Sciatic nerve (tissue), 2 donors: Measurements from ENCODE around the gene OR8A1. TPM values are rescaled to one million over a fixed set of nuclear protein-coding genes. Genes with fewer than 3 reads are reported as not detected.

Experiments
- ATAC-seq: fragments of 200-7000 bp; cut with Tn5 transposase; one replicate; pipeline ENCODE4 v1.9.1; 2020; ENCODE audit warnings: mild to moderate bottlenecking, moderate library complexity
- DNase-seq: peaks from one replicate; pipeline ENCODE4 v3.0.0-alpha.2; 2020; ENCODE audit warnings: low spot score
- intact Hi-C: fragments of 100-400 bp; cut with DNase I; formaldehyde crosslinking; loops from one replicate; pipeline ENCODE4 v1.14.2; 2022
- total RNA-seq: library from RNA; stranded (reverse); fragmentation: NEBNext Ultra II Directional; extraction: Animal tissue kit (Norgen Biotek cat#: 25700); gene quantifications from one replicate; pipeline ENCODE4 v1.2.1, GENCODE V29; 2021
- donor health status: DM: no; HTN: no; CAD: no.
- donor health status: DM: no; HTN: no; CAD: no.

The OR8A1 gene
- total RNA-seq, result not detected

DNA sequence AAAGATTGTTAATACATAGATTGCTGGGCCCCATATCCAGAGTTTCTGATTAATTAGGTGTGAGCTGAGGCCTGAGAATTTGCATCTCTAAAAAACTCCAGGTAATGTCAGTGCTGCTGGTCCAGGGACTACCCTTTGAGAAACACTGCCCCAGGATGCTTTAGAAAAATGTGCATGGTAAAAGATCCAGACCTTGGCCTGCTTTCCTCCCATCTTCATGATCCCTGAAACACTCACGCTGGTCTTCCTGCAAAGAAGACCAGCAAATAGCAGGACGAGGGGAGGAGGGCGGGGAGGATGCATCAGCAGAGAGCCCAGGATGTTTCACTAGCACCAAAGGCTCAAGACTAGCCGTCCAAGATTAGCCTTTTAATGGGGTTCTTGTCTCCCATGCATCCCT lies at the start of gene OR8A1:
TSS of gene OR8A1 (plus strand) at position 301 of the 400 bp plus-strand sequence. CDS start 123 bp downstream, outside the sequence.
- DNase-seq (no peak), ATAC-seq (no peak)
- intact Hi-C loops, result no loop called here

DNA sequence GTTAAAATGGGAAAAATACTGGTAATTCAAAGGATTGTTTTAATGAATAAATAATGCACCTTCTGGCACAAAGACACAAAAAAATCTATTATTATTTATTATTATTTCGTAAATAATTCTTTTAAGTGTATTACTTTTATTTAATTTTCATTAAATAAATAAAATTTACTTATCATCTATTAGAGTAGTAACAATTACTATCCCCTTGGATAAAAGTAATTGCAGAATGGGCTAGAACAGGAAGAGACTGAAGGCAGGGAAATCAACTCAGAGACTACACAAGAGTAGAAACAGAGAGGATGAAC lies 49.3 kb upstream of the OR8A1 start:
- ATAC-seq (no peak), DNase-seq (no peak)
- intact Hi-C loops, result no loop called here

DNA sequence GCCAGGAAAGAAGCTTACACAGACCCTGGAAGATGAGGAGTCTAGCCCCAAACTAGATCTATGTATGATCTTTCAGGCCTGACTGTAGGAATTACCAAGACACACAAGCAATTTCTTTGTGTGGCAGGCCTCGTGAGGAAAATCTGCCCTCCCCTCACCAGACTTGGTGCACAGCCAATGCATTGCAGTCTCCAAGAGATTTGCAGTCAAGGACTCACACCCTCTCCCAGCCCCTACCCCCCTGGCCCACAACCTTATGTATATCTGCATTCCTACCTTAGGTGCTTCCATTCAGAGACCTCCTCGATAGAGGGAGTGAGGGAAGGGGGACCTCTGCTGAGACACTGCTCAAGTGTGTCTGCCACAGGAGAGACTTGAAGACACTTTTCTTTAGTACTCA lies 36.2 kb upstream of the OR8A1 start:
- DNase-seq (no peak), ATAC-seq (no peak)
- intact Hi-C loops, result no loop called here

DNA sequence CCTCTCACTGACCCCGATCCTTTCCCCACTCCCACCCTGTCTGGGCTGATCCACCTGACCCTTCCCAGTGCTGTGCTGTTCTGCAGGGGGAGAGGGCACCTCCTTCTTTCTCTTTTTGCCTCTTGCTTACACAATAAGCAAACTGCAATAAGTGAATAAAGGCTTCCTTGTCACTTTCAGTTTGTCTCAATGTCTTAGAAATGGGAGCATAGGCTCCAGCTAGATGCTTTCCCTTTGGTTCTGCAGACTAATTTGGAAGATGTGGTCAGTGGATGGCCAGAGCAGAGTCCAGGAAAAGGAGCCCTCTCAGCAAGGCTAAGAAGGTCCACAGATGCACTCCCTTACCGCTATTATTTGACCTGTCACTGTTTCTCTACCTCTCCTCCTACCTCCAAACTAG lies 35.7 kb upstream of the OR8A1 start:
- no peak for ATAC-seq
- intact Hi-C loops, result no loop called here
- no peak for DNase-seq

DNA sequence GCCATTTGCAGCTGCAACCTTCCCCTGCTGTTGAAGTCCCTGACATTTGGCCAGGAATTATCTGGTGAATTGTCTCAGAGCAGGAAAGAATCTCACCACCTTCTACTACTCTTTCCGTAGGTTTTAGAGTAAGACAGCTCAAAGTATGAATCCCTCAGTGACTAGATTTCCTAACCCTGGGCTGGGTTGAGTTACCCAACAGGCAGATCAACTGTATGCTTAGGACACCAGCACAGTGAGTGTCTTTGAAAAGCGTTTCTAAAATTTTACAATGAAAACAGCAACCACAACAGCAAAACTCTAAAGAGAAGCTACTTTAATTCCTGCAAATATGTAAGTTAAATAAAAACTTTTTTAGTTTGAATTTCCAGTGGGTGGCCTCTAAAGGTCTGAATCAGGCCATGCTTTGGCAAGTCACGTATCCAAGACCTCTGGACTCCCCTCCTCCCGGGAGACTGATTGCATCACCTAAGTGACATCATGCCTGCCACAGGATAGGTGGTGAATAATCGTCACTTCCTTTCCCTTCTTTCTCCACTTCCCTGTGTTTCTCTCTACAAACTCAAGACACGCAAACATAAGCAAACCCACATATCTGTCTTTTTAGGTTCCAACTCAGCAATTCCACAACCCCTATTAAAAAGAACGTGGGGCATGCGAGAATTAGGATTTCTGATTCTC lies 34.1 kb upstream of the OR8A1 start:
- ATAC-seq, result peak; percentile 44
- no peak for DNase-seq
- intact Hi-C loops, result no loop called here

DNA sequence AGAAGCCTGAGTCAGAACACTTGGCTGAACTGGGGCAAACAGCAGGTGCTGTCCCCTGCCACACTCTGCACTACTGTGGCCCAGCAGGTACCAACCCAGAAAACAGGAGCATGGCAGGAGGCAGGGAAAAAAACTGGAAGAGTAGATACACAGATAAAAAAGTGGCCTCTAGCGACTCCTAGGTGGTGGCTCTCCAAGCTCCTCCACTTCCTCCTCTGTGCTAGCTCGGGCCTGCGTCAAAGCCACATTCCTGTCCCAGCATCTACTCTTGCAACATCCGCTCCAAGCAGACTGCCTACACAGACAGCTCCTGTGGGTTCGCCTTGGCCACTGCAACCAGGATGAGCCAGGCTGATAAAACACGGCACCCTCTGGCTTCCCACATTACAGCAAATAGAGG lies 33.3 kb upstream of the OR8A1 start:
- DNase-seq, result peak; percentile 70
- intact Hi-C loops, result no loop called here
- peak; percentile 85 for ATAC-seq

DNA sequence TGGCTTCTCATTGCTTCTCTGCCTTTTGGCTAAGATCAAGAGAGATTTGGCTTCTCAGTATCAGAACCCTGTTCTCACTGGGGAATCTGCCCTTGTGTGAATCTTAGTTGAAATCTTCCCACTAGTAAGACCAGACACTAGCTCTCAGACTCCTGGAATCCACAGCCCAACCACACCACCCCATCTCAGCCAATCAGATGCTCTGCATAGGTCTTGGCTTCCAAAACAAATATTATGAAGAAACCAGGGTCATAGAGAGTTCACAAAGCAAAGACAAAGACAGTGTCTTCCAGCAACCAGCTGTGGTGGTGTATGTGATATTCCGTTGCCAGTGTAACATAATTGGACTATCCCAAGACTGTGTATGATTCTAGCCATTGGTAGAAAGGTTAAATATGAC lies 31.8 kb upstream of the OR8A1 start:
- ATAC-seq (peak; percentile 97), DNase-seq (no peak)
- intact Hi-C loops, result no loop called here

DNA sequence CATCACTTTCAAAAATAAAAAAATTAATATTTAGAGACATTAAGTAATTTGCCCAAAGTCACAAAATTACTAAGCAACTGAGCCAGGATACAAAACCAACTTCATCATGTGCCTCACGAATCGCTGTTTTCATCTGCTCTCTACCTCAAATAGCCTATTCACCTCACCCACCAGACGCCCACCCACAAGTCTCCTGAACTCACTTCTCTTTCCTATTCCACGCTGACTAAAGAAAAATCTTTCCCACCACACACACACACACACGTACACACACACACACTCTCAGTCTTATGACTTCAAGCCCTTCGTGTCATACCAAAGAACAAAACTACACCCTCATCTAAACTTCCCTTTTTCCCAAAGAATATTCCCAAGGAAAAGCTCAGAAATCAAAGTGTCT lies 28.6 kb upstream of the OR8A1 start:
- ATAC-seq, result no peak
- intact Hi-C loops, result loop anchor here (5.0 kb wide), 1 partner anchor 149 kb away; no protein-coding TSS in a partner anchor
- no peak for DNase-seq

DNA sequence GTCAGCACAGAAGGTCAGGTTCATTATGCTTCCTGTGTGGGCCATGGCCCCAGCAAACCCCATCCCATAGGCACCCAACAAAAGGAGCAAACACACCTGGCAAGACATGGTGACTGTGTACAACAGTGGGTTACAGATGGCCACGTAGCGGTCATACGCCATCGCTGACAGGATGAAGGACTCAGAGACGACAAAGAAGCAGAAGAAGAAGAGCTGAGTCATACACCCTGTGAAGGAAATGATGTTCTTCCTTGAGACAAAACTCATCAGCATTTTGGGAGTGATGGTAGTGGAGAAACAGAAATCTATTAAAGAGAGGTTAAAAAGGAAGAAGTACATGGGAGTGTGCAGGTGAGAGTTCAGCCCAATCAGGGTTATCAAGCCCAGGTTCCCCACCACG lies 26.7 kb upstream of the OR8A1 start:
- ATAC-seq (no peak), DNase-seq (no peak)

DNA sequence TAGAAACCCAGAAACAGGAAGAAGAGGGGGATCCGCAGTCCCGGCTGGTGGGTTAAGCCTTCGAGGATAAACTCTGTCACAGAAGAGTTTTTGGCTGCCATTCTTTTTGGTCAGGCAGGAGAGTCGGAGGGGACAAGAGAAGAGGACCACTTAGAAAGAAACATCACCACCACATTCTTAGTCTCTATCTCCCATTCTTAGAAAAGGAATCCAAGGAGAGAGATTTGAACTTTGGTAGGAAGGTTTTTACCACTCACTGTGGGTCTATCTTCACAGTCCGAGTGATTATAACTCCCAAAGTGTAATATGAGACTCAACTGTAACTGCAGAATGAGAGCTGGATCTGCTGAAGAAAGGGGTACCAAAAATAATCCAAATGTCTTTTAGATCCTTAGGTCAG lies 26.2 kb upstream of the OR8A1 start, which contains the start of gene OR8B12:
TSS of gene OR8B12 (minus strand) at position 101 of the 400 bp plus-strand sequence. CDS start at position 101, 0 bp downstream.
- no peak for ATAC-seq
- DNase-seq, result no peak
- intact Hi-C loops, result loop anchor here (5.0 kb wide), 1 partner anchor 151 kb away; no protein-coding TSS in a partner anchor

More for the DNA sequence above, 26.7 kb upstream of the OR8A1 start:
- intact Hi-C loops, result loop anchor here (5.0 kb wide), 1 partner anchor 151 kb away; no protein-coding TSS in a partner anchor

DNA sequence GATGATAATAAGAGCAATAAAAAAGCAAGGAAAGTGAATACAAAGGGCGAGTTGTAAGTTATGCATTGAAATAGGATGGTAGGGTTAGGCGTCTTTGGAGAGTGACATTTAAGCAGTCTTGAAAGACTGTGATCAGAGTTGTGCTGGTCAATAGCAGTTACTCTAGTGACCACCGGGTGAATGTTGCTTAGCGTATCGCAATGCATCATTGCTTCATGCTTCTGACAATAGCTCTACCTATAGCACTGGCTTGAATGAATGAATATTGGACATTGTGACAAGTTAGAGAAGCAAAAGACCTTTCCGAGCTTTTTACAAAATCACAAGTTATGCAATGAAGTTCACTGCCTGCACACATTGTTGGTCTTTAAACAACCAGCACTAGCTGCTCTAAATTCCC lies 18.6 kb upstream of the OR8A1 start:
- intact Hi-C loops, result no loop called here
- no peak for ATAC-seq
- DNase-seq, result no peak

DNA sequence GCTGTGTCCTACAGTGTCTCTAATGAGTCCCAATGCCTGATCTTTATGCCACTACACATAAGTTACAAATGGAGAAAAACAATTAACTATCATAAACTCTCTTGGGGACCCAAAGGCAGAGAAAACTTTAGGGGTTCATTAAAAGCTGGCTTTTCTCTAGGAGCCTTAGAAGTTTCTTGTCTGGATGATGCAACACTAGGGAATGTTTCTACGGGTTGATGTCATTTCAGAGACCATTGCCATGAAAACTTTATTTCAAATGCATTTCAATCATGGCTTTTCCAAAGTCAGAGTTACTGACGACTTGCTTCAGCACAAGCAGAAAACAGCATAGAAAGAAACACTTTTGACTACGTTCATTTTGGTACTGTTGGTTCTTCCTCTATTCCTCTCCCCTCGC lies 17.8 kb upstream of the OR8A1 start:
- intact Hi-C loops, result no loop called here
- DNase-seq (no peak), ATAC-seq (no peak)

DNA sequence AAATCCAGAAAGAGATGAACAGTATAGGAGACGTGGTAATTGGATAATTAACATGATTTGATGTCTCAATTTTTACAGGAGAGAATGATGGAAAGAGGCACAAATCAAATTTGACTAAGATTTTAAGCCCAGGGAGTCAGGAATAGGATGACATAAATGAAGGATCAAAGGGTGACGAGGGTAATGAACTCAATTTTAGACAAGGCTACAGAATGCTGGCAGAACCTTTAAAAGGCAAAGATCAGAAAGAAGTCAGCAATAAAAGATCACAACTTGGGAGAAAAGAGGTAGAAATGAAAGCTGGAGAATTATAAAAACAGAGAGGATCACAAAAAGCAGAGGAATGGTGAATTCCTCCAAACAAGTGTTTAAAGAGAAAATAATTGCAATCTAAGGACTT lies 13.0 kb upstream of the OR8A1 start:
- no peak for DNase-seq
- intact Hi-C loops, result no loop called here
- ATAC-seq, result no peak

DNA sequence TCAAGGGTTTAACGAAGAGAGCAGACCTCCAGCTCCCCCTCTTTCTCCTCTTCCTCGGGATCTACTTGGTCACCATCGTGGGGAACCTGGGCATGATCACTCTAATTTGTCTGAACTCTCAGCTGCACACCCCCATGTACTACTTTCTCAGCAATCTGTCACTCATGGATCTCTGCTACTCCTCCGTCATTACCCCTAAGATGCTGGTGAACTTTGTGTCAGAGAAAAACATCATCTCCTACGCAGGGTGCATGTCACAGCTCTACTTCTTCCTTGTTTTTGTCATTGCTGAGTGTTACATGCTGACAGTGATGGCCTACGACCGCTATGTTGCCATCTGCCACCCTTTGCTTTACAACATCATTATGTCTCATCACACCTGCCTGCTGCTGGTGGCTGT lies 363 bp downstream of the OR8A1 start:
- DNase-seq (no peak), ATAC-seq (no peak)
- intact Hi-C loops, result no loop called here

DNA sequence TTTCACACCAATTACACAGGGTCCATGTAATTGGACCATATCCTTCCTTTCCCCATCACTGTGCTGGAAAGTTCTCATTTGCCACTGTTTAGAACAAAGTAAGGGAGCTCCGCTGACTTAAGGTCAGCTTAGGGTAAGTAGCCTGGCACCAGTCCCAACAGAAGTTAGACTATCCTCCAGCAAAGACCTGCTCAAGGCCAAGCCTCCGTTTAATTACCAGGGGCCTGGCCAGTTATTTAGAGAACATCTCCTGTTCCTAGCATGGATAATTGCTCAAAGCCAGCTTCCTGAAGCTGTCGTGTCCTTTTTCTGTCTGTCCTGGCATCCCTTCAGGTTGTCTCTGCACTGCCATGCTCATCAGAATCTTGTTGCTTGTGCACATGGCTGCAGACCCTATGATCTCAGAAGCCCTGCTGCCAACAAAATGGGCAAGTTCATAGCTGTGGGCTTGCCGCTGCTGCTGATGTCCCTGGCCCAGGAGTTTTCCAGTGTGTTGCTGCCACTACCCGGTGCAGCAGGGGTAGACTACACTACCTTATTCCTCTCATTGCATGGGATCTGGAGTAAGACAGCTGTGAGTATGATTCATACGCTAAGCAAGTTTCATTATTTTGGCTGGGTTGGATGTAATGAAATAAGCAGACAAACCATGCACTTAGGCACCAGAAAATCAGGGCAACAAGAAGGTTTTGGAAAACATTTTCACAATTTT lies 8.1 kb downstream of the OR8A1 start:
- intact Hi-C loops, result no loop called here
- DNase-seq, result no peak
- no peak for ATAC-seq

DNA sequence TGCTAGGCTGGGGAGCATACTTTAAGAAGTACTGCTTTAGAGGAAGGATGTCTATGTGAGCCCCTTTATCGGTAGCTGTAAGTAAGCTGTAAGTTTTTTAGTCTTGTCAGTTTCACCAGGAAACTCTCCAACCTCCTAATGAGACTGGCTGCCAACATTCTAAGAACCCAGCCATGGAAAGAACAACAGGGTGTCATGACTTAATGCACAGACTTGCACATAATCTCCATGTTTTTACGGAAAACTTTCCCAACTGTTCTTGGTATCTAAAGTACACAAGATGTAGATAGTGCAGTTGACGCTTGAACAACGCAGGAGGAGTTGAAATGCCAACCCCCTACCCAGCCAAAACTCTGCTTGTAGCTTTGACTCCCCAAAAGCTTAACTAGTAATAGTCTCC lies 9.0 kb downstream of the OR8A1 start:
- no peak for ATAC-seq
- DNase-seq, result no peak
- intact Hi-C loops, result no loop called here

DNA sequence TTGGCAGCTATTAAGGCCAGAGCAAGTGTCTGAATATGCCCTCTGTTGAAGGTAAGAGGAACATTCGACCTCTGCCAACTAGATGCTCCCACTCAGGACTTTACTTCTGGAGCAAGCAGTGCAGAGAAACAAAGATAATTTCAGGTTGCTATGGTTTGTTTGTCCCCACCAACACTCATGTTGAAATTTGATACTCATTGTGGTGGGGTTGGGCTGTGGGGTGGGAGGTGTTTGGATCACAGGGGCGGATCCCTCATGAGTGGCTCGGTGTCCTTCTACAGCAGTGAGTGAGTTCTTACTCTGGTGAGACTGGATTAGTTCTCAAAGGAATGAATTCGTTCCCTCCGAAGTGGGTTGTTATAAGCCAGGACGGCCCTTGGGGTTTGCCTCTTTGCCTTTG lies 12.0 kb downstream of the OR8A1 start:
- ATAC-seq, result no peak
- DNase-seq, result no peak
- intact Hi-C loops, result no loop called here

DNA sequence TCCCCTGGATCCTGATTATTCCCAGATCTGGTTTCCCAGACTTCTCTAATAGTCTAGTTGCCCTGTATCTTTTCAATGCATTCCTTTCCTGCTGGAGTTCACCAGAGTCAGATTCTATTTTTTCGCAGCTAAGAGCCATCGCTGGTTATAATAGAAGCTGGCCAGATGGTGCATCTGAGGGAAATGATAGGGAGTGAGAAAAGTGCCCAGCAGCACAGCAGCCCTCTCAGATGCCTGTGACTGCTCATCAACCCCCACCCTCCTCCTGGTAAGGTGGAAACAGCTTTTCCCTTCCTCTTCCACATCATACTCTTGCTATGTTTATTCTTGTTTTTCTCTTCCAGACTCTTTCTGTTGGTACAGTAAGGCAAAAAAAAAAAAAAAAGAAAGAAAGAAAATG lies 12.8 kb downstream of the OR8A1 start:
- DNase-seq (no peak), ATAC-seq (no peak)
- intact Hi-C loops, result no loop called here

DNA sequence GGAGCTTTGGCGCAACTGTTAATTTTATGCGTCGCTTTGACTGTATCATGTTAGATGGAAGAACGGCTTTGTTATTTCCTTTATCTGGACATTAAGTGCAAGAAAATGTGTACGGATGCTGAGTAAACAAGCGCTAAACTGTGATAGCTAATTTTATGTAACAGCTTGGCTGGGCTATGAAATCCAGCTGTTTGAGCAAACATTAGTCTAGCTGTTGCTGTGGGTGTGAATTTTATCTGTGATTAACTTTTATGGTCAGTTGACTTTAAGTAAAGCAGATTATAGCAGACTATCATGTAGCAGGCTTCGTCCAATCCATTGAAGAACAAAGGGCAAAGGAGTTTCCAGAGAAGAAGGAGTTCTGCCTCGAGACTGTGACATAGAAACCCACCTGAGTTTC lies 14.0 kb downstream of the OR8A1 start:
- ATAC-seq (no peak), DNase-seq (no peak)
- intact Hi-C loops, result no loop called here

DNA sequence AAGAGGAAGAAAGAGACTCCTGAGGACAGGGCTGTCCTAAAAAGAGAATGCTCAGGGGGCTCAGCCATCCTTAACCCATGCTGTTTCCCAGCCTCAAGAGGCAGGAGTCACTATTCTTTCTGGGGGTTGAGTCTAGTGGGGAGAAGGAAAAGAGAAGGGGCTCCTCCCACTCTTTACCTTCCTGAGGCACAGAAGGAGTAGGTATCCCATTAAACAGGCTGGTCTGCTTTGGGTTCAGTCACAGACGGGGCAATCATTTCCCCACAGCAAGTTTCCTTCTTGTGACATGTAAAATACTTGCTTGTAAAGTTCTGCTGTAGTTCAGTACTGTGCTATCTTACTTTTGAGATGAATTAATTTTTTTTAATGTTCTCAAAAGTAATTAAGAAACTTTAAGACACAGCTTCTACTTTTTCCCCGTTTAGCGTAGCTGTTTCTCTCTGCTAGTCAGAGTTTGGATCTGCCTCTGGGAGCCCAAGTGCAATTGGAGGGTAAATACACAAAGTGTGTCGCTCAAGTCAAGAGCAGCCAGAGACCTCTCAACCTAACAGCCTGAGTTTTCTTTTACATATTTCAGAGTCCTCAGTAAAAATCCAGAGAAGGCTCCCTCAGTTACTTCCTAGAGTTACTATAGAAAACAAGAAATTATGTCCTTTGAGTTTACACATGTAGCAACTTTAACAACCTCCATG lies 15.0 kb downstream of the OR8A1 start:
- DNase-seq, result no peak
- ATAC-seq, result no peak
- intact Hi-C loops, result no loop called here
